ENCODE results near the gene PPIP5K2.
A peak's percentile ranks its signal among the peaks of the same experiment; 100 is the strongest.

PPIP5K2 gene

GRCh38 chr5:103114440-103114839, 5.7 kb upstream of the PPIP5K2 start:
- Mint-ChIP-seq H3K27me3 (ENCODE audit: low read depth) (no peaks in the 10 kb centered on the region), H3K4me3 (no peak overlapping the region), H3K9me3 (peaks cover 2% of the 10 kb centered on the region), H3K27ac (no peak overlapping the region), H3K36me3 (ENCODE audit: low read depth) (peaks cover 4% of the 10 kb centered on the region), H3K4me1 (peaks cover 11% of the 10 kb centered on the region)
- no peak for TF ChIP-seq CTCF (IDR thresholded peaks at IDR 0.05; ENCODE audit: unreplicated experiment in 3 of 3)

GRCh38 chr5:103117471-103117991, 2.6 kb upstream of the PPIP5K2 start:
- TF ChIP-seq CTCF (IDR thresholded peaks at IDR 0.05; ENCODE audit: unreplicated experiment in 3 of 3) = no peak
- Mint-ChIP-seq H3K9me3 (no peaks in the 10 kb centered on the region), H3K4me1 (peaks cover 29% of the 10 kb centered on the region), H3K27ac (no peak overlapping the region), H3K4me3 (no peak overlapping the region), H3K27me3 (ENCODE audit: low read depth) (no peaks in the 10 kb centered on the region), H3K36me3 (ENCODE audit: low read depth) (peaks cover 1% of the 10 kb centered on the region)

- Mint-ChIP-seq H3K27me3 (ENCODE audit: low read depth) (no peaks in the 10 kb centered on the region), H3K27ac (peak overlapping the region; percentile 99), H3K9me3 (no peaks in the 10 kb centered on the region), H3K4me1 (peaks cover 34% of the 10 kb centered on the region), H3K4me3 (peak overlapping the region; percentile 92 to 97 (median 97)), H3K36me3 (ENCODE audit: low read depth) (peaks cover 6% of the 10 kb centered on the region)
- no peak for TF ChIP-seq CTCF (IDR thresholded peaks at IDR 0.05; ENCODE audit: unreplicated experiment in 3 of 3)
Observed at GRCh38 chr5:103119070-103119764, 884 bp upstream of the PPIP5K2 start.

- TF ChIP-seq CTCF (IDR thresholded peaks at IDR 0.05; ENCODE audit: unreplicated experiment in 3 of 3) = no peak
- H3K36me3 Mint-ChIP-seq (ENCODE audit: low read depth) = peaks cover 6% of the 10 kb centered on the region
- H3K4me1 Mint-ChIP-seq = peaks cover 34% of the 10 kb centered on the region
- peak overlapping the region; percentile 92 to 97 (median 97) for H3K4me3 Mint-ChIP-seq
- no peaks in the 10 kb centered on the region for H3K9me3 Mint-ChIP-seq
- peak overlapping the region; percentile 99 for H3K27ac Mint-ChIP-seq
- H3K27me3 Mint-ChIP-seq (ENCODE audit: low read depth) = no peaks in the 10 kb centered on the region
Observed at GRCh38 chr5:103120607-103121200, 603 bp downstream of the PPIP5K2 start.

- Mint-ChIP-seq H3K27ac (no peak overlapping the region), H3K4me1 (peaks cover 34% of the 10 kb centered on the region), H3K36me3 (ENCODE audit: low read depth) (peaks cover 6% of the 10 kb centered on the region), H3K27me3 (ENCODE audit: low read depth) (no peaks in the 10 kb centered on the region), H3K4me3 (peak overlapping the region; percentile 7 to 97 (median 92)), H3K9me3 (no peaks in the 10 kb centered on the region)
- TF ChIP-seq CTCF (IDR thresholded peaks at IDR 0.05; ENCODE audit: unreplicated experiment in 3 of 3) = no peak
Observed at GRCh38 chr5:103122242-103122641, 2.1 kb downstream of the PPIP5K2 start.
